Karpas-422 (cell line): Measurements from ENCODE around the gene SMIM32. TPM values are rescaled to one million over a fixed set of nuclear protein-coding genes. Genes with fewer than 3 reads are reported as not detected.

ENCODE experiments used
- DNase-seq: peaks from one replicate; pipeline ENCODE4 v3.0.0-alpha.2; 2015
- H2AFZ ChIP-seq: fragments of 200-600 bp; sonication (generic); 2 replicates; pipeline ENCODE4 v1.6.1; 2014; ENCODE audit warnings: antibody characterized with exemption, low read length, mixed read lengths
- H3K27ac ChIP-seq: fragments of 200-600 bp; sonication (generic); 2 replicates; pipeline ENCODE4 v1.5.1; 2014; ENCODE audit warnings: mild to moderate bottlenecking, low read length, moderate library complexity
- H3K27me3 ChIP-seq: fragments of 200-600 bp; sonication (generic); 2 replicates; pipeline ENCODE4 v1.6.1; 2014; ENCODE audit warnings: low read length, mixed read lengths
- H3K36me3 ChIP-seq: fragments of 200-600 bp; sonication (generic); 2 replicates; pipeline ENCODE4 v1.6.1; 2014; ENCODE audit warnings: low read length, mixed read lengths; ENCODE audit not compliant: insufficient read depth
- H3K4me1 ChIP-seq: fragments of 200-600 bp; sonication (generic); 2 replicates; pipeline ENCODE4 v1.6.1; 2014; ENCODE audit warnings: mild to moderate bottlenecking, low read length, mixed read lengths
- H3K4me2 ChIP-seq: fragments of 200-600 bp; sonication (generic); 2 replicates; pipeline ENCODE4 v1.6.1; 2014; ENCODE audit warnings: low read length, low read depth, mild to moderate bottlenecking; ENCODE audit not compliant: poor library complexity, severe bottlenecking
- H3K4me3 ChIP-seq: fragments of 200-600 bp; sonication (generic); 2 replicates; pipeline ENCODE4 v1.5.1; 2014; ENCODE audit warnings: mild to moderate bottlenecking, antibody characterized with exemption, low read length, mixed read lengths
- H3K79me2 ChIP-seq: fragments of 200-600 bp; sonication (generic); 2 replicates; pipeline ENCODE4 v1.6.1; 2014; ENCODE audit warnings: mild to moderate bottlenecking, low read length, mixed read lengths
- H3K9ac ChIP-seq: fragments of 200-600 bp; sonication (generic); 2 replicates; pipeline ENCODE4 v1.6.0; 2014; ENCODE audit warnings: low read length
- H3K9me2 ChIP-seq: fragments of 200-600 bp; sonication (generic), shearing (Covaris generic); replicated peaks from 2 replicates; pipeline ENCODE4 v1.6.0; 2014; ENCODE audit warnings: mild to moderate bottlenecking, low read length, moderate library complexity; ENCODE audit not compliant: insufficient read depth
- H3K9me3 ChIP-seq: fragments of 300-700, 200-600 bp; sonication (generic); 2 replicates; pipeline ENCODE4 v1.6.1; 2014; ENCODE audit warnings: low read length, mixed read lengths
- H4K20me1 ChIP-seq: fragments of 200-600 bp; sonication (generic); 2 replicates; pipeline ENCODE4 v1.6.1; 2014; ENCODE audit warnings: mild to moderate bottlenecking, antibody characterized with exemption, low read length, low read depth; ENCODE audit not compliant: insufficient read depth
- total RNA-seq: library from RNA; depleted of rRNA; stranded (reverse); fragments of >200 nt; shearing (Covaris generic); gene quantifications from 2 replicates; pipeline ENCODE4 v1.2.3, GENCODE V29; 2014; ENCODE audit warnings: low replicate concordance

SMIM32 gene
- total RNA-seq, 1 experiment from 2014 or later, result not detected

DNA sequence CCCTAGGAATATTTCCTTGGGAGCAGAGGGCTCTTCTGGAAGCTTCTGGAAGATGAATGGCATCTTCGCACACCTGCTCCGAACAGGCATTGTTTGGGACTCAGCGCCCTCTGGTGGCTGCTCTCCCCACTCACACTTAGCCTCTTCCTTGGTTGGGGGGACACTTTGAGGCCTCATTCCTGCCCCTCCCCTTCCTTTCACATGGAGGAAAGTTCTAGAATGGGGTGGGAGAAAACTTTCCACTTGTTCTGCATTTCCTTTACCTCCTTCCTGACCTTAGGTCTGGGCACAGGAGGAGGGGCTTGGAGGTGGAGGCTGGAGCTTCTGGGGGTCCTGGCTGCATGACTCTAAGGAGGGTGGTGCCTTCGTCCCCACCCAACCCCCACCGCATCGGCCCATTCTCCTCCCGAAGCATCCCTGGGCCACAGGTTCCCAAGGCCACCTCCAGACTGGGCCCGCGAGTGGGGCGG, 19.3 kb upstream of the SMIM32 start:
- H3K36me3 ChIP-seq, result no peaks in the 10 kb centered on the region; the same call in 1 of the 2 replicates
- peak; percentile 76 for DNase-seq
- no peaks in the 10 kb centered on the region for H3K27me3 ChIP-seq

DNA sequence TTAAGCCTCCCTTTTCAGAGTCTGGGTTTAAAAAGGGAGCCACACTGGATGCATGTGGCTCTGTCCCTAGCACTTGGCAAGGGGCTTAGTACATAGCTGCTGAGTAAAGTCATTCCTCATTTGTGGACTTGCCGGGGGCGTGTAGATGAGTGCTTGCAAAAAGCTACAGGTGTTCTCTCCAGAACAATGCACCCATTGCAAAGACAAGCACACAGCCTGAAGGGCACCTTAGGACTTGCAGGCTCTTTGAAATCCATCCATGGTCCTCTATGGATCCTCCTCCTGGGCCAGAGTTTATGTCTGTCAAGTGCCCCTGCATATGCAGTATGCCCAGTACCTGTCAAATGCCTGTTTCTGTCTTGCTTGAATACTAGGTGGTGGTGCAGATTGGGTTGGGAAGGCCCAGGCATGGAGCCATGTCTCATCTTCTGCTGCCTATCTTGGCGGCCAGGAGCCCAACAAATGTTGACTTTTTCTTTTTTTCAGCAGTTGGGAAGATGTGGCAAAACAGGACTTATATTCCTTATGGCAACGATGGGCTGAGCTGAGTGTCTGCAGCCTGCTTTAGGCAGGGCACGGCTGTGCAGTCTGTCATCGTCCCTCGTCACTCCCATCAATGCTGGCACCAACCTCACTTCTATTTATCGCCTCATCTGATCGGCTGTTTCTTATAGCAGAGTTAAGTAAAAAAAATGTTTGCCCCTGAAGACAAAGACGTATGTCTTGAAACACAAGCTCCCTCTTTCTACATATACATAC, 18.5 kb upstream of the SMIM32 start:
- Histone ChIP-seq H3K27ac (no peak overlapping the region), H3K9me3 (no peaks in the 10 kb centered on the region), H3K79me2 (no peaks in the 10 kb centered on the region), H3K27me3 (no peaks in the 10 kb centered on the region), H4K20me1 (0 out of 2 replicates have a peak, but pooled peaks cover 3% of the 10 kb centered on the region), H3K36me3 (no peaks in the 10 kb centered on the region), H3K9ac (no peak overlapping the region), H3K9me2 (no peaks in the 10 kb centered on the region), H3K4me3 (no peak overlapping the region), H2AFZ (no peak overlapping the region), H3K4me2 (no peak overlapping the region), H3K4me1 (no peaks in the 10 kb centered on the region)
- no peak for DNase-seq

More for the DNA sequence above, 19.3 kb upstream of the SMIM32 start:
- no peaks in the 10 kb centered on the region for H3K9me3 ChIP-seq
- no peak overlapping the region for H3K27ac ChIP-seq
- H3K4me1 ChIP-seq, result no peaks in the 10 kb centered on the region
- H4K20me1 ChIP-seq, result 0 out of 2 replicates have a peak, but pooled peaks cover 3% of the 10 kb centered on the region
- no peak overlapping the region for H3K4me3 ChIP-seq
- H3K9me2 ChIP-seq, result no peaks in the 10 kb centered on the region
- H3K4me2 ChIP-seq, result no peak overlapping the region
- no peak overlapping the region for H2AFZ ChIP-seq
- no peaks in the 10 kb centered on the region for H3K79me2 ChIP-seq
- no peak overlapping the region for H3K9ac ChIP-seq

DNA sequence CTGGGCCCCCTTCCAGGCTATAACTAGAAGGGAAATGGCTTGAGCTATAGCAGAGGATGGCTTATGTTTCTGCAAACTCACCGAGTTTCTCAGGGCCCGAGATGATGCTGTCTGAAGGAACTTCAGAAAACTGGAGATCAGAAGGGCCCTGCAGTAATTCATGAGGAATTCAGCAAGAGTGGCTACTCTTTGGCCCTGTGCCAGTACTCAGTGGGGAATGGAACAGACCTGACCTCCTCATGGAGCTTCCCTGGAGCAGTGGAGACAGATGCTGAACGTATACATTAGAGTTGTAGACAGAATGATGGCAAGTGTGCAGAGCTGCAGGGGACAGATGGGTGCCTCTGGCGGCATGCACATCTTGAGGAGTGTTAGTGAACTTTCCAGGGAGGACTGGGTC, 17.3 kb upstream of the SMIM32 start:
- H3K9me3 ChIP-seq, result no peaks in the 10 kb centered on the region
- 0 out of 2 replicates have a peak, but pooled peaks cover 3% of the 10 kb centered on the region for H3K36me3 ChIP-seq
- no peaks in the 10 kb centered on the region for H3K4me1 ChIP-seq
- H3K79me2 ChIP-seq, result no peaks in the 10 kb centered on the region
- H3K4me2 ChIP-seq, result no peak overlapping the region
- no peaks in the 10 kb centered on the region for H3K9me2 ChIP-seq
- no peak overlapping the region for H3K9ac ChIP-seq
- no peak overlapping the region for H3K27ac ChIP-seq
- H4K20me1 ChIP-seq, result 0 out of 2 replicates have a peak, but pooled peaks cover 3% of the 10 kb centered on the region
- H3K4me3 ChIP-seq, result no peak overlapping the region
- H2AFZ ChIP-seq, result no peak overlapping the region
- DNase-seq, result no peak
- H3K27me3 ChIP-seq, result no peaks in the 10 kb centered on the region

DNA sequence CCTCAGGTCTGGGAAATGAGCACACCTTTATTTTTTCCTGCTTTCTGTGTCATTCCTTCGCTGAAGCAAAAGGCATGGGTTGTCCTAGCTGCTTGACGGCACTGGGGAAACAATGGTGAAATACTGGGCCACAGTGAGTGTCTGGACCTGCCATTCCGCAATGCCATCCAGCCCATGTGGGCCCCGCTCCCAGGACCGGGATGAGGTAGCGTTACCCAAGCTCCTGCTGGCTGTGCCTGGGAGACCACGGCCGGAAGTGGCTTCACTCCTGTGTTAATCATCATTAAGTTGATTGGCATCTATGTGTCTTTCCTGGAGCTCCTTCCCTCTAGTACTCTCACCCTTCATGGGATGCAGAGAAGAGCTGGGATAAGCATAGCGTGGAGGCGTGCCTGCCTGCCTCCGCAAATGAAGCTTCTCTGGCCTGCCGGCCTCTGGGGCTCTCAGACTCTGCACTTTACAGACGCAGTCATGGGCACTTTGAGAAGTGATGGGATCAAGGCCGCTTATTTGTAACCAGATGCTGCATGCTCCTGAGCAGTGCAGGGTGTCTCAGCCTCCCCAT, 16.5 kb upstream of the SMIM32 start:
- no peaks in the 10 kb centered on the region for H3K9me2 ChIP-seq
- H3K9me3 ChIP-seq, result no peaks in the 10 kb centered on the region
- peaks cover 3% of the 10 kb centered on the region; the same call in 1 of the 2 replicates for H3K36me3 ChIP-seq
- no peak overlapping the region for H2AFZ ChIP-seq
- no peak overlapping the region for H3K4me3 ChIP-seq
- no peaks in the 10 kb centered on the region for H3K4me1 ChIP-seq
- H3K4me2 ChIP-seq, result no peak overlapping the region
- 0 out of 2 replicates have a peak, but pooled peaks cover 3% of the 10 kb centered on the region for H4K20me1 ChIP-seq
- H3K27ac ChIP-seq, result no peak overlapping the region
- DNase-seq, result no peak
- no peak overlapping the region for H3K9ac ChIP-seq
- H3K27me3 ChIP-seq, result no peaks in the 10 kb centered on the region
- no peaks in the 10 kb centered on the region for H3K79me2 ChIP-seq

DNA sequence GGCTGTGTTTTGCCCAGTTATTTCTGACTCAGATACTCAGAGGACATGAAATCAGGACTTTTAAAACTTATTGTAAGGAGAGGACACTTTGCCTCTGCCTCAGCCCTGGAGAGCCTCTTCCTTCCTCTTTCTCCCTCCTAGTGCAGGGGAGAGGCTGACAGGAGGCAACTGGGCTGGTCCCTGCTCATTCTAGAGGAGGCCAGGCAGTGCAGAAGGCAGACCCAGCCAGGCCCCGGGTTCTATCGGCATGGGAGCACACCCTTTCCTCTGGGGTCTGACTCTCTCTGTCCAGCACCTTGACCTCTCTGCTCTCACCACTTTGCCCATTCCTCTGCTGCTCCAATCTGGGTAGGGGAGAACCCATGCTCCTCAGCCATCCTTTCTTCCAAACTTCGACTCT, 16.0 kb upstream of the SMIM32 start:
- H3K4me3 ChIP-seq, result no peak overlapping the region
- no peaks in the 10 kb centered on the region for H3K9me3 ChIP-seq
- H3K4me2 ChIP-seq, result no peak overlapping the region
- no peak overlapping the region for H2AFZ ChIP-seq
- no peaks in the 10 kb centered on the region for H3K27me3 ChIP-seq
- H3K9ac ChIP-seq, result no peak overlapping the region
- no peaks in the 10 kb centered on the region for H3K4me1 ChIP-seq
- 0 out of 2 replicates have a peak, but pooled peaks cover 3% of the 10 kb centered on the region for H4K20me1 ChIP-seq
- no peak for DNase-seq
- H3K9me2 ChIP-seq, result no peaks in the 10 kb centered on the region
- H3K36me3 ChIP-seq, result peaks cover 8% of the 10 kb centered on the region
- H3K79me2 ChIP-seq, result no peaks in the 10 kb centered on the region
- no peak overlapping the region for H3K27ac ChIP-seq

DNA sequence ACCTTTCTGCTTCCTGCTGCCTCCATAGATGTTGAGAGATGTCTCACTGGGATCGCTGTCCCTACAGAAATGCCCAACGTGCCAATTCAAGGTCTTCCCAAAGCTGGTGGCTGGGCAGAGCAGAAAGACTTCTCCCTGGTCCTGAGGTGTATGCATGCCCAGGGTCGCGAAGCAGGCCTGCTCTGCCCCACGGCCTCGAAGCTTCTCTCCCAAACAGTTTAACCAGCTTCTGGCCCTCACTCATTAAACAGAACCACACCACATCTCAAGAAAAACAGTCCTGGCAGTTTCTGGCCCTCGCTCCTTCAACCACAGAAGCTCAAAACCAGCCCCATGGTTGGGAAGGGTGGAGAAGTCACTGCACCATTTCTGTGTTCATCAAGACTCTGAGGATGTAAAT, 14.7 kb upstream of the SMIM32 start:
- no peak overlapping the region for H3K9ac ChIP-seq
- H3K4me2 ChIP-seq, result no peak overlapping the region
- no peak overlapping the region for H3K27ac ChIP-seq
- no peaks in the 10 kb centered on the region for H3K9me2 ChIP-seq
- H3K4me1 ChIP-seq, result no peaks in the 10 kb centered on the region
- H3K9me3 ChIP-seq, result no peaks in the 10 kb centered on the region
- no peaks in the 10 kb centered on the region for H4K20me1 ChIP-seq
- H2AFZ ChIP-seq, result no peak overlapping the region
- no peaks in the 10 kb centered on the region for H3K79me2 ChIP-seq
- no peaks in the 10 kb centered on the region for H3K27me3 ChIP-seq
- DNase-seq, result no peak
- H3K36me3 ChIP-seq, result peaks cover 10% of the 10 kb centered on the region
- H3K4me3 ChIP-seq, result no peak overlapping the region

DNA sequence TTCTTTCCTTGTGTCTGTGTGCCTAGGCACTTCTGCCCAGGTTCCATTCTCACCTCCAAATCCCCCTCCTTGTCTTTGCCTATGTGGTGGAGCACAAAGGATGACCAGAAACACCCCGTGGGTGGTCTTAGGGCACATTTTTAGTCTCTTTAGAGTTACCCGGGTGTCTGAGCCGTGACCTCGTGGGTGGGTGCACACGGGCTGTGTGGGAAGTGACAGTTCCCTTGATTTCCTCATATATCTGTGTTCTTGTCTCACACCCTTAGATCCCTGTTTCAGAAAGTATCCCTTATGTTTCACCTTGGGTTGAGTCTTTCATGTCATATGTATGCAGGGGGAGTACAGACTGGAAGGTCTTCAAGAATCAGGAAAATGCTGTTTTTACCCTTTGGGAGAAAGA, 13.4 kb upstream of the SMIM32 start:
- no peak overlapping the region for H3K27ac ChIP-seq
- no peak overlapping the region for H3K4me2 ChIP-seq
- no peak overlapping the region for H2AFZ ChIP-seq
- DNase-seq, result no peak
- no peaks in the 10 kb centered on the region for H3K4me1 ChIP-seq
- no peaks in the 10 kb centered on the region for H3K27me3 ChIP-seq
- H3K79me2 ChIP-seq, result no peaks in the 10 kb centered on the region
- H3K9me2 ChIP-seq, result no peaks in the 10 kb centered on the region
- H4K20me1 ChIP-seq, result no peaks in the 10 kb centered on the region
- H3K4me3 ChIP-seq, result no peak overlapping the region
- H3K9me3 ChIP-seq, result no peaks in the 10 kb centered on the region
- H3K36me3 ChIP-seq, result peaks cover 10% of the 10 kb centered on the region
- no peak overlapping the region for H3K9ac ChIP-seq

DNA sequence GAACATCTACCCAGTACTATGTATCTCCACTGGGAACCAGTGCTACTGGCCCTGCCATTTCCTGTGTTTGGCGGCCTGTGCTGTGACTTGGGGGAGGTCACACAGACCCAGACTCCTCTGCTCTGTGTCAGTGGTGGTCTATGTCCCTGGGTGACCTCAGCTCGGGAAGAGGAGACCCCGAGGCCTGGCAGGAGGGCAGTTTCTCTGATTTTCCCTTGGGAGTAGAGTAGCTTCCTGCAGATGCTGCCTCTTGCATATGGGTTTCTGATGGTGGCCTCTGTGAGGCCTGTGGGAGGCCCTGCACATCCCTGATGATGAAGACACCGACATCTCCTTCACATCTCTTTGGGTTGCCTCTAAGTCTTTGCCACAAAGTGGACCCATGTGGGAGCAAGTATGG, 13.0 kb upstream of the SMIM32 start:
- H3K27ac ChIP-seq, result no peak overlapping the region
- no peak overlapping the region for H3K4me3 ChIP-seq
- H4K20me1 ChIP-seq, result no peaks in the 10 kb centered on the region
- H3K4me2 ChIP-seq, result no peak overlapping the region
- peaks cover 10% of the 10 kb centered on the region for H3K36me3 ChIP-seq
- H2AFZ ChIP-seq, result no peak overlapping the region
- DNase-seq, result no peak
- H3K27me3 ChIP-seq, result no peaks in the 10 kb centered on the region
- H3K9ac ChIP-seq, result no peak overlapping the region
- no peaks in the 10 kb centered on the region for H3K9me3 ChIP-seq
- H3K4me1 ChIP-seq, result no peaks in the 10 kb centered on the region
- H3K79me2 ChIP-seq, result no peaks in the 10 kb centered on the region
- H3K9me2 ChIP-seq, result no peaks in the 10 kb centered on the region
